H1 (cell line): ENCODE measurements around the gene ZNF408. TPM values are rescaled to one million over a fixed set of nuclear protein-coding genes. Genes with fewer than 3 reads are reported as not detected.

Experiments
- CTCF ChIA-PET: fragments of 300-600 bp; sonication (Branson Sonifier 250); formaldehyde crosslinking; loops from one replicate; lab custom pipeline; 2021; ENCODE audit not compliant: partially characterized antibody; lab: Charles Lee
- POLR2A ChIA-PET: fragments of 300-600 bp; sonication (Branson Sonifier 250); formaldehyde crosslinking; loops from one replicate; lab custom pipeline; 2021; ENCODE audit warnings: inconsistent platforms; ENCODE audit not compliant: partially characterized antibody; lab: Charles Lee
- DNase-seq, 2 experiments: peaks; one replicate each; pipeline versions ENCODE4 v3.0.0 to v3.0.0-alpha.2; 2010 to 2022; ENCODE audit warnings: low spot score in 2 of 2, low read depth in 1 of 2, mixed read lengths in 1 of 2
- FAIRE-seq: peaks from 2 replicates; lab custom pipeline; 2011; peaks lifted over from hg19 to GRCh38; lab: Jason Lieb, UNC
- H2AFZ ChIP-seq: 2 replicates; pipeline ENCODE4 v1.8.1; 2012; ENCODE audit warnings: low read length, inconsistent platforms
- H2AK5ac ChIP-seq: 2 replicates; pipeline ENCODE4 v1.6.1; 2013; ENCODE audit warnings: low read depth, low read length
- H2BK120ac ChIP-seq: replicated peaks from 2 replicates; pipeline ENCODE3; 2013; ENCODE audit warnings: low read depth, low read length, inconsistent platforms
- H2BK12ac ChIP-seq: 2 replicates; pipeline ENCODE4 v1.6.1; 2013; ENCODE audit warnings: low read depth, low read length
- H2BK15ac ChIP-seq: 2 replicates; pipeline ENCODE4 v1.6.1; 2013; ENCODE audit warnings: low read length
- H2BK20ac ChIP-seq: 2 replicates; pipeline ENCODE4 v1.6.1; 2013; ENCODE audit warnings: low read length
- H2BK5ac ChIP-seq: 2 replicates; pipeline ENCODE4 v1.6.1; 2013; ENCODE audit warnings: low read depth, low read length
- H3K14ac ChIP-seq: 2 replicates; pipeline ENCODE4 v1.6.1; 2013; ENCODE audit warnings: inconsistent platforms; ENCODE audit not compliant: insufficient read length
- H3K18ac ChIP-seq: 2 replicates; pipeline ENCODE4 v1.6.1; 2013; ENCODE audit warnings: low read length; ENCODE audit errors: extremely low read depth
- H3K23ac ChIP-seq: 2 replicates; pipeline ENCODE4 v1.6.1; 2013; ENCODE audit warnings: inconsistent platforms; ENCODE audit not compliant: insufficient read length
- H3K23me2 ChIP-seq: 2 replicates; pipeline ENCODE4 v1.6.1; 2013; ENCODE audit warnings: low read depth, low read length
- H3K27ac ChIP-seq: 2 replicates; pipeline ENCODE4 v1.6.1; 2011; ENCODE audit warnings: low read depth, low read length, inconsistent platforms
- H3K27me3 ChIP-seq, 4 experiments: replicated peaks in 1 of 4; 1 replicate in 1 of 4; 2 replicates in 3 of 4; pipeline versions ENCODE4 v1.6.1 to v1.8.1; 2011 to 2013; ENCODE audit warnings: low read length in 3 of 4, mild to moderate bottlenecking in 3 of 4, inconsistent platforms in 2 of 4, mixed read lengths in 2 of 4, moderate library complexity in 1 of 4; ENCODE audit not compliant: control insufficient read depth in 3 of 4, insufficient read depth in 3 of 4; ENCODE audit errors: extremely low read depth in 1 of 4
- H3K36me3 ChIP-seq, 4 experiments: 2 replicates each; pipeline versions ENCODE4 v1.6.1 to v1.8.1; 2011 to 2013; ENCODE audit warnings: mild to moderate bottlenecking in 4 of 4, low read length in 3 of 4, moderate library complexity in 2 of 4, control low read depth in 1 of 4, inconsistent platforms in 1 of 4; ENCODE audit not compliant: insufficient read depth in 4 of 4, control insufficient read depth in 2 of 4
- H3K4ac ChIP-seq: replicated peaks from 2 replicates; pipeline ENCODE3; 2013; ENCODE audit warnings: low read length, low read depth, mixed read lengths, inconsistent platforms; ENCODE audit not compliant: insufficient read length
- H3K4me1 ChIP-seq, 4 experiments: replicated peaks in 1 of 4; 1 replicate in 1 of 4; 2 replicates in 3 of 4; pipeline versions ENCODE4 v1.6.1 to v1.8.1; 2011 to 2013; ENCODE audit warnings: low read length in 3 of 4, inconsistent platforms in 2 of 4, mixed read lengths in 1 of 4; ENCODE audit not compliant: insufficient read depth in 4 of 4, control insufficient read depth in 3 of 4
- H3K4me2 ChIP-seq, 2 experiments: 2 replicates each; pipeline versions ENCODE4 v1.6.1 to v1.8.1; 2011 to 2013; ENCODE audit warnings: low read depth in 2 of 2, low read length in 2 of 2, control low read depth in 1 of 2, inconsistent platforms in 1 of 2, mild to moderate bottlenecking in 1 of 2; ENCODE audit not compliant: insufficient read depth in 1 of 2
- H3K4me3 ChIP-seq, 4 experiments: fragments of 200-600, 300-600 bp in 1 of 4; sonication (generic), shearing (Covaris generic), sonication (Bioruptor Twin) in 1 of 4; 2 replicates each; pipeline versions ENCODE4 v1.5.1 to v1.8.1; 2011 to 2016; ENCODE audit warnings: low read length in 4 of 4, low read depth in 3 of 4, control low read depth in 2 of 4, inconsistent platforms in 2 of 4, mild to moderate bottlenecking in 2 of 4, mixed read lengths in 1 of 4, moderate library complexity in 1 of 4; ENCODE audit not compliant: insufficient read depth in 2 of 4; ENCODE audit errors: extremely low read depth in 1 of 4
- H3K56ac ChIP-seq: replicated peaks from 2 replicates; pipeline ENCODE3; 2013; ENCODE audit warnings: low read depth, mild to moderate bottlenecking, mixed read lengths, low read length, inconsistent platforms; ENCODE audit not compliant: insufficient read length
- H3K79me1 ChIP-seq: 2 replicates; pipeline ENCODE4 v1.6.1; 2013; ENCODE audit warnings: low read depth, low read length, control low read depth
- H3K79me2 ChIP-seq, 2 experiments: 2 replicates each; pipeline versions ENCODE4 v1.6.1 to v1.8.1; 2012 to 2013; ENCODE audit warnings: low read length in 2 of 2, mild to moderate bottlenecking in 2 of 2, inconsistent platforms in 1 of 2; ENCODE audit not compliant: insufficient read depth in 2 of 2, control insufficient read depth in 1 of 2
- H3K9ac ChIP-seq, 4 experiments: replicated peaks in 1 of 4; 1 replicate in 1 of 4; 2 replicates in 3 of 4; pipeline versions ENCODE4 v1.6.1 to v1.8.1; 2011 to 2013; ENCODE audit warnings: low read depth in 3 of 4, low read length in 3 of 4, control low read depth in 2 of 4, mild to moderate bottlenecking in 2 of 4, moderate library complexity in 2 of 4, inconsistent platforms in 1 of 4; ENCODE audit errors: extremely low read depth in 1 of 4
- H3K9me3 ChIP-seq, 2 experiments: 2 replicates each; pipeline versions ENCODE4 v1.6.1 to v1.8.1; 2012 to 2013; ENCODE audit warnings: mild to moderate bottlenecking in 2 of 2, moderate library complexity in 2 of 2, control low read depth in 1 of 2, inconsistent platforms in 1 of 2, low read depth in 1 of 2, low read length in 1 of 2, mixed read lengths in 1 of 2; ENCODE audit not compliant: insufficient read depth in 2 of 2
- H4K20me1 ChIP-seq, 2 experiments: replicated peaks in 1 of 2; 2 replicates each; pipeline versions ENCODE3 to v1.8.1; 2011 to 2013; ENCODE audit warnings: inconsistent platforms in 2 of 2, low read length in 2 of 2, mild to moderate bottlenecking in 1 of 2; ENCODE audit not compliant: insufficient read depth in 2 of 2, control insufficient read depth in 1 of 2
- H4K5ac ChIP-seq: 2 replicates; pipeline ENCODE4 v1.6.1; 2013; ENCODE audit warnings: low read length, low read depth, mixed read lengths, inconsistent platforms; ENCODE audit not compliant: insufficient read length
- H4K8ac ChIP-seq: 2 replicates; pipeline ENCODE4 v1.8.0; 2013; ENCODE audit warnings: mild to moderate bottlenecking, moderate library complexity, low read length, inconsistent platforms; ENCODE audit not compliant: insufficient read depth; ENCODE audit errors: extremely low read depth
- H4K91ac ChIP-seq: replicated peaks from 2 replicates; pipeline ENCODE3; 2013; ENCODE audit warnings: low read length, mixed read lengths, inconsistent platforms; ENCODE audit not compliant: insufficient read length
- EP300 ChIP-seq, 2 experiments: IDR thresholded peaks; 1 replicate in 1 of 2; 2 replicates in 1 of 2; pipeline ENCODE4 v1.6.1; 2011 to 2012; ENCODE audit warnings: low read depth in 2 of 2, low read length in 2 of 2, mild to moderate bottlenecking in 2 of 2, borderline replicate concordance in 1 of 2, inconsistent platforms in 1 of 2, moderate library complexity in 1 of 2
- JUN ChIP-seq: IDR thresholded peaks from 2 replicates; pipeline ENCODE4 v1.6.1; 2011; ENCODE audit warnings: low read depth, mild to moderate bottlenecking, improper control_type of control experiment, low read length
- KDM1A ChIP-seq: fragments of 200-600, 300-600 bp; sonication (generic); IDR thresholded peaks from 2 replicates; pipeline ENCODE4 v1.7.1; 2016; ENCODE audit warnings: mild to moderate bottlenecking, low read length, borderline replicate concordance
- KDM4A ChIP-seq: IDR thresholded peaks from one replicate; pipeline ENCODE4 v1.7.1; 2012; ENCODE audit warnings: low read depth, mild to moderate bottlenecking, moderate library complexity, low read length, inconsistent platforms; ENCODE audit not compliant: severe bottlenecking
- PHF8 ChIP-seq: fragments of 200-600 bp; sonication (generic); conservative IDR thresholded peaks from 2 replicates; pipeline ENCODE4 v1.7.1; 2012; ENCODE audit warnings: low read depth, mild to moderate bottlenecking, inconsistent platforms, low read length, moderate library complexity
- POU5F1 ChIP-seq: IDR thresholded peaks from 2 replicates; pipeline ENCODE4 v1.6.1; 2011; ENCODE audit warnings: low read depth, mild to moderate bottlenecking, low read length, moderate library complexity
- TAF1 ChIP-seq: IDR thresholded peaks from 2 replicates; pipeline ENCODE4 v1.6.1; 2011; ENCODE audit warnings: mild to moderate bottlenecking, low read depth, low read length
- TAF7 ChIP-seq: optimal IDR thresholded peaks from 2 replicates; pipeline ENCODE3; 2011; ENCODE audit warnings: low read depth, mild to moderate bottlenecking, inconsistent platforms, low read length, moderate library complexity, borderline replicate concordance
- TCF12 ChIP-seq: IDR thresholded peaks from 2 replicates; pipeline ENCODE4 v1.6.1; 2011; ENCODE audit warnings: low read depth, mild to moderate bottlenecking, low read length
- YY1 ChIP-seq: IDR thresholded peaks from 2 replicates; pipeline ENCODE4 v1.6.1; 2011; ENCODE audit warnings: low read depth, mild to moderate bottlenecking, low read length
- ZNF274 ChIP-seq: IDR thresholded peaks from 2 replicates; pipeline ENCODE4 v1.7.0; 2012; ENCODE audit warnings: low read length, borderline replicate concordance; ENCODE audit errors: extremely low read depth
- WGBS, 2 experiments: shearing (Covaris generic) in 1 of 2; methylation state at CpG; one replicate each; pipeline versions ENCODE4 v1.1.6 to v1.1.7; 2013 to 2015; ENCODE audit warnings: low lambda C conversion rate in 2 of 2, mixed read lengths in 2 of 2, inconsistent platforms in 1 of 2, low coverage in 1 of 2, missing lambda C conversion rate in 1 of 2; ENCODE audit not compliant: insufficient replicate concordance in 2 of 2, insufficient coverage in 1 of 2, insufficient read length in 1 of 2; ENCODE audit errors: extremely low coverage in 1 of 2, missing lambda C conversion rate in 1 of 2; 5-methylcytosine and 5-hydroxymethylcytosine counted together
- polyA plus RNA-seq, 7 experiments: library from polyadenylated mRNA; depleted of rRNA in 3 of 7; stranded (reverse) in 5 of 7; unstranded in 2 of 7; fragments of >200 nt in 5 of 7; fragments of 200-250 nt in 2 of 7; gene quantifications; 1 replicate in 5 of 7; 2 replicates in 1 of 7; 4 replicates in 1 of 7; pipeline versions ENCODE4 v1.2.1 to v1.2.3, GENCODE V29; 2011 to 2013; ENCODE audit warnings: missing spikeins in 2 of 7, mixed read lengths in 2 of 7
- total RNA-seq: library from RNA; stranded (reverse); fragmentation: NEBNext Ultra II Directional; extraction: Animal tissue kit (Norgen Biotek cat#: 25700); gene quantifications from 2 replicates; pipeline ENCODE4 v1.2.1, GENCODE V29; 2021
- TF ChIP-seq, protein P1 (sequence below): IDR thresholded peaks from 2 replicates; pipeline ENCODE4 v1.6.1; 2012; ENCODE audit warnings: inconsistent platforms

The ZNF408 gene
- total and polyA plus RNA-seq, 2 of the 8 experiments (the other 6 are each of a cell fraction or from before 2014, with no cell fraction given) = 10.7 to 11.0 TPM

- Histone ChIP-seq H3K18ac (no peak overlapping the region), H4K8ac (no peak overlapping the region), H4K20me1 (peaks cover 0 to 1% of the 10 kb centered on the region in 2 experiments), H3K56ac (no peak overlapping the region), H3K79me2 (no peaks in the 10 kb centered on the region), H3K9ac (no peak overlapping the region), H2AK5ac (no peak overlapping the region), H2BK20ac (no peak overlapping the region), H2BK5ac (peak overlapping the region; percentile 26; the same call in 1 of the 2 replicates), H3K4me1 (no peaks in the 10 kb centered on the region), H3K4ac (no peak overlapping the region), H3K27me3 (no peaks in the 10 kb centered on the region), H3K14ac (no peak overlapping the region), H3K9me3 (no peaks in the 10 kb centered on the region), H3K36me3 (peaks cover 10 to 58% (median 33%) of the 10 kb centered on the region in 4 experiments), H3K4me3 (no peak overlapping the region), H4K5ac (no peak overlapping the region), H4K91ac (no peak overlapping the region), H3K79me1 (no peaks in the 10 kb centered on the region), H3K4me2 (no peak overlapping the region), H3K27ac (no peak overlapping the region), H2AFZ (no peak overlapping the region)
- CTCF ChIA-PET = interaction anchor here (0.7 to 4.7 kb wide), 3 partner anchors 13 to 297 kb away, joined by 3 to 24 read pairs (median 3); no protein-coding TSS in a partner anchor
- FAIRE-seq = no peak
- 94% methylated on average over 3 of the region's 3 CpGs; no CpG with 5 or more reads in 1 of the 2 experiments for WGBS, 2 experiments
- DNase-seq = no peak
- TF ChIP-seq, protein P1, sequence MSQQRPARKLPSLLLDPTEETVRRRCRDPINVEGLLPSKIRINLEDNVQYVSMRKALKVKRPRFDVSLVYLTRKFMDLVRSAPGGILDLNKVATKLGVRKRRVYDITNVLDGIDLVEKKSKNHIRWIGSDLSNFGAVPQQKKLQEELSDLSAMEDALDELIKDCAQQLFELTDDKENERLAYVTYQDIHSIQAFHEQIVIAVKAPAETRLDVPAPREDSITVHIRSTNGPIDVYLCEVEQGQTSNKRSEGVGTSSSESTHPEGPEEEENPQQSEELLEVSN = no peak
- TF ChIP-seq TAF7 = no peak
- no peak for TF ChIP-seq POU5F1
- TF ChIP-seq TCF12 = no peak
- TF ChIP-seq PHF8 = no peak
- no peak for TF ChIP-seq JUN
- TF ChIP-seq KDM1A = no peak
- no peak for TF ChIP-seq KDM4A
- no peak for TF ChIP-seq ZNF274
- TF ChIP-seq YY1 = no peak
- TF ChIP-seq EP300 (IDR thresholded peaks at IDR 0.05; ENCODE audit: borderline replicate concordance in 1 of 2, low read depth in 2 of 2, low read length in 2 of 2) = no peak
- no peak for TF ChIP-seq TAF1
- TF ChIP-seq, all 59 proteins: peak for 0
- H2BK15ac ChIP-seq = no peak overlapping the region
- H3K23me2 ChIP-seq = no peaks in the 10 kb centered on the region
- no peak overlapping the region for H2BK12ac ChIP-seq
- no peak overlapping the region for H3K23ac ChIP-seq
- POLR2A ChIA-PET = interaction anchor here (0.7 to 1.4 kb wide), 2 partner anchors 9 to 495 kb away, joined by 3 read pairs; no protein-coding TSS in a partner anchor
- no peak overlapping the region for H2BK120ac ChIP-seq
Measured at GRCh38 chr11:46657186-46657585, 43.6 kb upstream of the ZNF408 start.
